Glutamatergic neuron (in vitro differentiated cells): ENCODE measurements around the gene FRAT2. TPM values are rescaled to one million over a fixed set of nuclear protein-coding genes. Genes with fewer than 3 reads are reported as not detected.
A peak's percentile ranks its signal among the peaks of the same experiment; 100 is the strongest.

Experiments used
- DNase-seq: peaks from one replicate; pipeline ENCODE4 v3.0.0; 2022
- H3K27ac Mint-ChIP-seq: one replicate; pipeline ENCODE4 v1.8.0; 2020; ENCODE audit warnings: mild to moderate bottlenecking, mixed read lengths, inconsistent platforms; ENCODE audit not compliant: unreplicated experiment
- H3K27me3 Mint-ChIP-seq: one replicate; pipeline ENCODE4 v1.8.0; 2020; ENCODE audit warnings: mild to moderate bottlenecking, moderate library complexity, mixed read lengths, inconsistent platforms; ENCODE audit not compliant: unreplicated experiment
- H3K36me3 Mint-ChIP-seq: one replicate; pipeline ENCODE4 v1.8.0; 2020; ENCODE audit warnings: mild to moderate bottlenecking, mixed read lengths, inconsistent platforms; ENCODE audit not compliant: unreplicated experiment
- H3K4me1 Mint-ChIP-seq: one replicate; pipeline ENCODE4 v1.8.0; 2020; ENCODE audit warnings: mild to moderate bottlenecking, low read depth, mixed read lengths, inconsistent platforms; ENCODE audit not compliant: unreplicated experiment
- H3K4me3 Mint-ChIP-seq: one replicate; pipeline ENCODE4 v1.8.0; 2020; ENCODE audit warnings: mild to moderate bottlenecking, mixed read lengths, inconsistent platforms; ENCODE audit not compliant: unreplicated experiment
- H3K9me3 Mint-ChIP-seq: one replicate; pipeline ENCODE4 v1.8.0; 2020; ENCODE audit warnings: mild to moderate bottlenecking, moderate library complexity, mixed read lengths, inconsistent platforms; ENCODE audit not compliant: unreplicated experiment
- total RNA-seq: library from RNA; stranded (reverse); fragmentation: NEBNext Ultra II Directional; extraction: Animal tissue kit (Norgen Biotek cat#: 25700); gene quantifications from one replicate; pipeline ENCODE4 v1.2.1, GENCODE V29; 2021; ENCODE audit not compliant: unreplicated experiment
- TF ChIP-seq, protein P1 (sequence below): fragments of 200-600 bp; sonication (generic); IDR thresholded peaks from one replicate; pipeline ENCODE4 v1.5.0; 2021; ENCODE audit not compliant: partially characterized antibody, unreplicated experiment

FRAT2 gene
- total RNA-seq, 1 donor from 2014 or later, result 15.9 TPM

GRCh38 chr10:97320480-97321031 is 14.0 kb downstream of the FRAT2 start:
- TF ChIP-seq, protein P1, sequence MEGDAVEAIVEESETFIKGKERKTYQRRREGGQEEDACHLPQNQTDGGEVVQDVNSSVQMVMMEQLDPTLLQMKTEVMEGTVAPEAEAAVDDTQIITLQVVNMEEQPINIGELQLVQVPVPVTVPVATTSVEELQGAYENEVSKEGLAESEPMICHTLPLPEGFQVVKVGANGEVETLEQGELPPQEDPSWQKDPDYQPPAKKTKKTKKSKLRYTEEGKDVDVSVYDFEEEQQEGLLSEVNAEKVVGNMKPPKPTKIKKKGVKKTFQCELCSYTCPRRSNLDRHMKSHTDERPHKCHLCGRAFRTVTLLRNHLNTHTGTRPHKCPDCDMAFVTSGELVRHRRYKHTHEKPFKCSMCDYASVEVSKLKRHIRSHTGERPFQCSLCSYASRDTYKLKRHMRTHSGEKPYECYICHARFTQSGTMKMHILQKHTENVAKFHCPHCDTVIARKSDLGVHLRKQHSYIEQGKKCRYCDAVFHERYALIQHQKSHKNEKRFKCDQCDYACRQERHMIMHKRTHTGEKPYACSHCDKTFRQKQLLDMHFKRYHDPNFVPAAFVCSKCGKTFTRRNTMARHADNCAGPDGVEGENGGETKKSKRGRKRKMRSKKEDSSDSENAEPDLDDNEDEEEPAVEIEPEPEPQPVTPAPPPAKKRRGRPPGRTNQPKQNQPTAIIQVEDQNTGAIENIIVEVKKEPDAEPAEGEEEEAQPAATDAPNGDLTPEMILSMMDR, result no peak
- H3K27ac Mint-ChIP-seq, result peak overlapping the region; percentile 80

GRCh38 chr10:97319671-97320479 is 14.7 kb downstream of the FRAT2 start:
- Mint-ChIP-seq H3K9me3 (peaks cover 10% of the 10 kb centered on the region), H3K36me3 (no peaks in the 10 kb centered on the region), H3K4me3 (peak overlapping the region; percentile 93), H3K27ac (peak overlapping the region; percentile 80), H3K27me3 (peaks cover 13% of the 10 kb centered on the region), H3K4me1 (peaks cover 21% of the 10 kb centered on the region)
- DNase-seq, result peak; percentile 79
- TF ChIP-seq, protein P1, result no peak

More at GRCh38 chr10:97320480-97321031, 14.0 kb downstream of the FRAT2 start:
- Mint-ChIP-seq H3K27me3 (peaks cover 13% of the 10 kb centered on the region), H3K4me3 (peak overlapping the region; percentile 93), H3K4me1 (peaks cover 23% of the 10 kb centered on the region), H3K36me3 (no peaks in the 10 kb centered on the region), H3K9me3 (peaks cover 10% of the 10 kb centered on the region)
- DNase-seq, result peak; percentile 28

GRCh38 chr10:97318772-97319651 is 15.5 kb downstream of the FRAT2 start, which contains the start of gene FRAT1:
FRAT1 (plus strand) TSS chr10:97319271; CDS start chr10:97319454, 183 bp downstream.
- TF ChIP-seq, protein P1, result no peak
- peaks cover 21% of the 10 kb centered on the region for H3K4me1 Mint-ChIP-seq
- peak within 1 kb of the TSS; percentile 96 for H3K4me3 Mint-ChIP-seq
- H3K9me3 Mint-ChIP-seq, result peaks cover 10% of the 10 kb centered on the region
- H3K27ac Mint-ChIP-seq, result peak within 1 kb of the TSS; percentile 100
- DNase-seq, result peak; percentile 90
- peaks cover 13% of the 10 kb centered on the region for H3K27me3 Mint-ChIP-seq
- no peaks in the 10 kb centered on the region for H3K36me3 Mint-ChIP-seq

DNA sequence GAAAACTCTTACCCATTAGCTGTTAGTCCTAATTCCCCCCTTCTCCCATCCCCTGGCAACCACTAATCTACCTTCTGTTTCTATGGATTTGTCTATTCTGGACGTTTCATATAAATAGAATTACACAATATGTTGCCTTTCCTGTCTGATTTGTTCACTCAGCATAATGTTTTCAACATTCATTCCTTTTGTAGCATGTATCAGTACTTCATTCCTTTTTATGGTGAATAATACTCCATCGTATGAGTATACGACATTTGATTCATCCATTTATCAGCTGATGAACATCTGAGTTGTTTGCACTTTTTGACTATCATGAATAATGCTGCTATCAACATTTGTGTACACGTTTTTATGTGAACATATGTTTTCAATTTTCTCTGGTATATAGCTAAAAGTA is 19.9 kb downstream of the FRAT2 start:
- H3K27me3 Mint-ChIP-seq, result peaks cover 5% of the 10 kb centered on the region
- no peak overlapping the region for H3K4me3 Mint-ChIP-seq
- H3K9me3 Mint-ChIP-seq, result peaks cover 5% of the 10 kb centered on the region
- no peaks in the 10 kb centered on the region for H3K36me3 Mint-ChIP-seq
- H3K27ac Mint-ChIP-seq, result no peak overlapping the region
- DNase-seq, result no peak
- TF ChIP-seq, protein P1, result no peak
- H3K4me1 Mint-ChIP-seq, result peaks cover 3% of the 10 kb centered on the region
